Adrenal gland (tissue), 12 donors: ENCODE results near the gene FHL1. TPM values are rescaled to one million over a fixed set of nuclear protein-coding genes. Genes with fewer than 3 reads are reported as not detected.
"Not testable (repeated sequence)": the region's sequence is repeated elsewhere in the genome, so short reads cannot be mapped to it uniquely, and the experiment has no call there.

ENCODE experiments used
- DNase-seq, 7 donors: peaks; one replicate each; pipeline ENCODE4 v3.0.0-alpha.2; 2019 to 2020
- H3K27ac ChIP-seq, 5 donors: fragments of 200-600 bp; sonication (generic) in 4 of 5; 1 replicate in 3 of 5; 2 replicates in 2 of 5; pipeline versions ENCODE4 v1.5.1 to v1.8.0; 2016 to 2020; ENCODE audit warnings: mild to moderate bottlenecking in 1 of 5
- H3K27me3 ChIP-seq: fragments of 200-600 bp; 2 replicates; pipeline ENCODE4 v1.8.0; 2021
- H3K36me3 ChIP-seq, 2 donors: fragments of 200-600 bp; replicated peaks in 1 of 2; 1 replicate in 1 of 2; 2 replicates in 1 of 2; pipeline versions ENCODE4 v1.5.1 to v1.8.0; 2018 to 2022
- H3K4me1 ChIP-seq, 2 donors: fragments of 200-600 bp; replicated peaks in 1 of 2; 1 replicate in 1 of 2; 2 replicates in 1 of 2; pipeline versions ENCODE4 v1.5.1 to v1.8.0; 2018 to 2021
- H3K4me3 ChIP-seq, 4 donors: fragments of 200-600 bp; sonication (generic) in 3 of 4; one replicate each; pipeline ENCODE4 v1.5.1; 2016 to 2018
- H3K9me3 ChIP-seq, 3 donors: fragments of 200-600 bp; sonication (generic) in 1 of 3; replicated peaks in 1 of 3; 1 replicate in 2 of 3; 2 replicates in 1 of 3; pipeline versions ENCODE4 v1.5.1 to v1.8.0; 2016 to 2021
- CTCF ChIP-seq, 6 experiments: fragments of 450-650 bp in 4 of 6; fragments of 200-600 bp in 2 of 6; sonication (generic) in 1 of 6; IDR thresholded peaks; 1 replicate in 5 of 6; 2 replicates in 1 of 6; pipeline versions ENCODE4 v1.5.1 to v1.8.0; 2016 to 2021; ENCODE audit warnings: antibody characterized with exemption in 6 of 6, mild to moderate bottlenecking in 2 of 6, moderate library complexity in 1 of 6
- POLR2A ChIP-seq, 2 donors: fragments of 450-650 bp; IDR thresholded peaks; one replicate each; pipeline ENCODE4 v1.6.1; 2017; ENCODE audit warnings: antibody characterized with exemption in 2 of 2, mild to moderate bottlenecking in 2 of 2, moderate library complexity in 1 of 2
- WGBS, 4 donors: extraction: QIAGEN DNeasy Blood & Tissue Kit in 2 of 4; methylation state at CpG; one replicate each; pipeline versions ENCODE4 v1.1.5 to v1.1.7; 2013 to 2017; 5-methylcytosine and 5-hydroxymethylcytosine counted together
- intact Hi-C, 2 donors: fragments of 100-400 bp; cut with DNase I; formaldehyde crosslinking; loops; one replicate each; pipeline versions ENCODE4 v1.14.1 to v1.15.0; 2022 to 2023
- polyA plus RNA-seq, 3 donors: library from polyadenylated mRNA; stranded (reverse); fragments of 200-250 nt in 2 of 3; fragments of 350-450 nt in 1 of 3; fragmentation: Illumina TruSeq in 1 of 3; extraction: RNeasy Lipid Tissue Mini Kit (QIAGEN cat#74804) in 1 of 3; gene quantifications; one replicate each; pipeline ENCODE4 v1.2.3, GENCODE V29; 2013 to 2014
- total RNA-seq, 9 donors: library from RNA; depleted of rRNA in 4 of 9; stranded (reverse); fragments of >200 nt in 4 of 9; fragments of 120-200 nt in 1 of 9; fragmentation: NEBNext Ultra II Directional in 1 of 9; extraction: Animal tissue kit (Norgen Biotek cat#: 25700) in 1 of 9; gene quantifications; one replicate each; pipeline versions ENCODE4 v1.1.0 to v1.2.4, GENCODE V29; 2013 to 2023
- donor health status: healthy with polysubstance abuse.
- donor health status: Bipolar disorder and iron deficiency.
- donor health status: DM: yes; HTN: yes; CAD: no.
- donor health status: DM: no; HTN: no; CAD: no.
- donor health status: DM: no; HTN: no; CAD: no.
- donor health status: DM: yes; HTN: yes; CAD: no.

Gene FHL1
- total and polyA plus RNA-seq, 12 donors = 23.2 to 78.0 (median 50.0) TPM

GRCh38 chrX:136163689-136164088, 16.4 kb downstream of the FHL1 start:
- 70 to 87% (median 80%) methylated on average over 1 of the region's 1 CpG for WGBS, 4 donors
- Histone ChIP-seq H3K27me3 (no peaks in the 10 kb centered on the region), H3K4me1 (no peaks in the 10 kb centered on the region), H3K27ac (no peak overlapping the region), H3K36me3 (no peaks in the 10 kb centered on the region), H3K4me3 (no peak overlapping the region), H3K9me3 (no peaks in the 10 kb centered on the region)
- intact Hi-C loops = loop anchor here (5.0 to 10.0 kb wide), 2 partner anchors 136 to 139 kb away; no protein-coding TSS in a partner anchor
- no peak for TF ChIP-seq POLR2A (IDR thresholded peaks at IDR 0.05)
- TF ChIP-seq CTCF (IDR thresholded peaks at IDR 0.05) = no peak
- DNase-seq = no peak

- H3K9me3 ChIP-seq = no peaks in the 10 kb centered on the region
- no peak overlapping the region for H3K27ac ChIP-seq
- H3K27me3 ChIP-seq = no peaks in the 10 kb centered on the region
- intact Hi-C loops = loop anchor here (5.0 to 10.0 kb wide), 2 partner anchors 42 to 141 kb away; no protein-coding TSS in a partner anchor
- no peak for DNase-seq
- H3K4me1 ChIP-seq = peaks cover 4 to 10% of the 10 kb centered on the region in 2 donors
- no peak for TF ChIP-seq CTCF (IDR thresholded peaks at IDR 0.05)
- TF ChIP-seq POLR2A (IDR thresholded peaks at IDR 0.05) = no peak
- 34 to 54% (median 43%) methylated on average over 3 of the region's 3 CpGs for WGBS, 4 donors
- H3K36me3 ChIP-seq = no peaks in the 10 kb centered on the region
- no peak overlapping the region for H3K4me3 ChIP-seq
Measured at GRCh38 chrX:136165406-136165805, 18.1 kb downstream of the FHL1 start.

DNA sequence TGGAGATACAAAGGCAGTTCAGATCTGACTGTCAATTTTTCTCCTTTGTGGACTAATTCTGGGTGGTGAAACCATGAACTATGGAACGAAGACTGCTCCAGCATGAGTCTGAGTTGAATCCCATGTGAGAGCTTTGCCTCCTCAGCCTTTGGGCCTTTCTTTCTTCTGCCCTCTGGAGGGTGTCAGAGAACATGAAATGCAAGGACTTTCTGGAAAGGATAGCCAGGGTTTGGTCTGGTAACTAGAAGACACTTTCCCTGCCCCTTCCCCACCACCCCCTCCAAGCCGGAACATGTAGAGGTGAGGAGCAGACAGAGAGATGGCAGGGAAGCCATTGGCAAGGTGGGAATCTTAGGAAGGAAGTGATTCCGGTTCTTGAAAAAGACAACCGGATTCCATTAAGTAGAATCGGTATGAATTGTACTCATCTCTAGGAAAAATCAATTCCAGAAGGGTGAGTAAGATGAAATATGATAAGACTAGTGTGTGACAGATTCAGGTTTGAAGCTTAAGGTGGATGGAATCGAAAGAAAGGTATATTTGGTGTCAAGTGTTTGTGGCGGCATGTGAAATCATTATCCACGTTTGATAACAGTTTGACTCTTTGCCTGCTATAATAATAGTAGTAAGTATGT, 19.0 kb downstream of the FHL1 start:
- Histone ChIP-seq H3K4me1 (peaks cover 4 to 16% of the 10 kb centered on the region in 2 donors), H3K9me3 (no peaks in the 10 kb centered on the region), H3K4me3 (no peak overlapping the region), H3K36me3 (no peaks in the 10 kb centered on the region), H3K27me3 (no peaks in the 10 kb centered on the region), H3K27ac (no peak overlapping the region)
- 64 to 78% (median 72%) methylated on average over 7 to 8 of the region's 8 CpGs for WGBS, 4 donors
- peak in 1 of 7 donors; percentile 54 for DNase-seq
- peak in 5 of 6 experiments; percentile 19 to 39 (median 38) for TF ChIP-seq CTCF (IDR thresholded peaks at IDR 0.05)
- no peak for TF ChIP-seq POLR2A (IDR thresholded peaks at IDR 0.05)
- intact Hi-C loops = loop anchor here (5.0 to 10.0 kb wide), 2 partner anchors 41 to 142 kb away; no protein-coding TSS in a partner anchor

- Histone ChIP-seq H3K4me1 (peaks cover 4 to 16% of the 10 kb centered on the region in 2 donors), H3K27ac (peak overlapping the region in 1 of 5 donors; percentile 60)
- not testable (repeated sequence) for DNase-seq, H3K9me3 ChIP-seq, H3K36me3 ChIP-seq, H3K4me3 ChIP-seq, H3K27me3 ChIP-seq
- intact Hi-C loops = loop anchor here (5.0 to 10.0 kb wide), 2 partner anchors 39 to 143 kb away; no protein-coding TSS in a partner anchor
- WGBS, 4 donors = 73 to 90% (median 80%) methylated on average over 6 of the region's 6 CpGs
Measured at GRCh38 chrX:136167989-136168388, 20.7 kb downstream of the FHL1 start.
